Measurements from ENCODE around the gene ZNF629. TPM values are rescaled to one million over a fixed set of nuclear protein-coding genes. Genes with fewer than 3 reads are reported as not detected.

ZNF629 gene
- total and polyA plus RNA-seq, 2 of the 4 experiments (the other 2 are of a cell fraction), result 7.3 to 9.1 TPM

- Histone ChIP-seq H2BK15ac (ENCODE audit: low read depth, low read length) (no peak overlapping the region), H3K18ac (ENCODE audit: low read depth, low read length) (no peak overlapping the region), H3K4me1 (ENCODE audit: control insufficient read depth, insufficient read depth, low read length) (peaks cover 14% of the 10 kb centered on the region), H3K36me3 (ENCODE audit: control insufficient read depth, insufficient read depth, low read length) (peaks cover 61% of the 10 kb centered on the region), H3K56ac (ENCODE audit: extremely low read depth, insufficient read depth, low read length) (no peak overlapping the region), H2AK9ac (replicated peaks; ENCODE audit: low read depth, low read length, poor library complexity) (no peak overlapping the region), H2BK20ac (ENCODE audit: low read depth, low read length) (no peak overlapping the region), H4K20me1 (ENCODE audit: insufficient read depth, low read length) (peaks cover 8% of the 10 kb centered on the region; the same call in 1 of the 2 replicates), H4K91ac (ENCODE audit: insufficient read depth, low read depth, low read length) (no peak overlapping the region), H4K8ac (ENCODE audit: low read depth in 2 of 2, low read length in 2 of 2) (no peak overlapping the region), H2BK5ac (ENCODE audit: low read depth, low read length, poor library complexity, severe bottlenecking) (no peak overlapping the region), H2AK5ac (ENCODE audit: low read depth, low read length) (no peak overlapping the region), H3K27me3 (ENCODE audit: control insufficient read depth, insufficient read depth, low read length) (no peaks in the 10 kb centered on the region), H2AFZ (replicated peaks; ENCODE audit: low read length, poor library complexity) (no peak overlapping the region), H2BK120ac (ENCODE audit: low read depth, low read length) (no peak overlapping the region), H4K5ac (ENCODE audit: low read depth, low read length) (no peak overlapping the region), H3K79me1 (ENCODE audit: low read depth in 1 of 2, low read length in 2 of 2) (peaks cover 15 to 49% of the 10 kb centered on the region in 2 experiments), H3K9me1 (ENCODE audit: insufficient read depth, low read length) (peaks cover 15% of the 10 kb centered on the region), H3K14ac (replicated peaks; ENCODE audit: low read depth, low read length) (no peak overlapping the region), H3K27ac (ENCODE audit: insufficient read depth, low read length) (no peak overlapping the region), H3K4ac (ENCODE audit: low read depth, low read length) (no peak overlapping the region), H3K4me2 (ENCODE audit: low read depth, low read length) (no peak overlapping the region), H3K23ac (ENCODE audit: low read depth, low read length) (no peak overlapping the region), H3K9ac (ENCODE audit: low read depth, low read length) (no peak overlapping the region), H3K9me3 (ENCODE audit: control insufficient read depth, insufficient read depth, low read length) (no peaks in the 10 kb centered on the region), H3K4me3 (ENCODE audit: insufficient read depth, low read depth, low read length) (no peak overlapping the region)
- TF ChIP-seq MAZ (IDR thresholded peaks at IDR 0.05; ENCODE audit: borderline replicate concordance, low read depth, low read length) (no peak), RCOR1 (IDR thresholded peaks at IDR 0.05; ENCODE audit: insufficient replicate concordance, low read length) (no peak), CEBPB (IDR thresholded peaks at IDR 0.05; ENCODE audit: low read depth, low read length) (no peak), ELK1 (IDR thresholded peaks at IDR 0.05; ENCODE audit: borderline replicate concordance, low read depth, low read length) (no peak)
- 100% methylated on average over 1 of the region's 25 CpGs; no CpG with 5 or more reads in 1 of the 2 experiments for WGBS, 2 experiments (ENCODE audit: extremely low coverage in 2 of 2, insufficient read length in 1 of 2)
- no peak for ATAC-seq (ENCODE audit: low read depth)
- in situ Hi-C loops (cut with MboI; ENCODE audit: low sequenced_read_pairs) (no loop called here), dilution Hi-C loops (cut with HindIII; ENCODE audit: low sequenced_read_pairs, unreplicated experiment) (no loop called here), intact Hi-C loops (cut with micrococcal nuclease) (no loop called here)
- ChIA-PET POLR2A (ENCODE audit: unreplicated experiment) (no interaction called here), CTCF (no interaction called here)
- DNase-seq, result no peak
- TSS peak; percentile 55 for BruUV-seq (replicated peaks)
These were observed 49.0 kb downstream of the ZNF629 start for GRCh38 chr16:30737794-30738648.

Data from IMR-90 (cell line).